ENCODE results near the gene PIN4. TPM values are rescaled to one million over a fixed set of nuclear protein-coding genes. Genes with fewer than 3 reads are reported as not detected.
"Not testable (repeated sequence)": the region's sequence is repeated elsewhere in the genome, so short reads cannot be mapped to it uniquely, and the experiment has no call there.

PIN4 gene
- total RNA-seq, 1 donor from 2014 or later: 14.0 TPM

GRCh38 chrX:72203421-72203820 lies 21.9 kb downstream of the PIN4 start:
- no peak overlapping the region for H3K27ac Mint-ChIP-seq (ENCODE audit: unreplicated experiment)
- H3K9me3 Mint-ChIP-seq: no peaks in the 10 kb centered on the region
- peaks cover 17% of the 10 kb centered on the region for H3K36me3 Mint-ChIP-seq (ENCODE audit: low read depth)
- no peak overlapping the region for H3K4me3 Mint-ChIP-seq
- no peak for DNase-seq (ENCODE audit: low read depth, low spot score)
- no peaks in the 10 kb centered on the region for H3K27me3 Mint-ChIP-seq (ENCODE audit: low read depth)
- H3K4me1 Mint-ChIP-seq: peaks cover 8% of the 10 kb centered on the region
- no peak for TF ChIP-seq CTCF (conservative IDR thresholded peaks at IDR 0.05)

- H3K27me3 Mint-ChIP-seq (ENCODE audit: low read depth): no peaks in the 10 kb centered on the region
- H3K27ac Mint-ChIP-seq (ENCODE audit: unreplicated experiment): no peak overlapping the region
- TF ChIP-seq CTCF (conservative IDR thresholded peaks at IDR 0.05): no peak
- no peak for DNase-seq (ENCODE audit: low read depth, low spot score)
- H3K36me3 Mint-ChIP-seq (ENCODE audit: low read depth): peaks cover 28% of the 10 kb centered on the region
- peaks cover 9% of the 10 kb centered on the region for H3K9me3 Mint-ChIP-seq
- H3K4me1 Mint-ChIP-seq: peaks cover 8% of the 10 kb centered on the region
- no peak overlapping the region for H3K4me3 Mint-ChIP-seq
Observed at GRCh38 chrX:72205706-72206105, 24.1 kb downstream of the PIN4 start.

- peaks cover 32% of the 10 kb centered on the region for H3K36me3 Mint-ChIP-seq (ENCODE audit: low read depth)
- no peak overlapping the region for H3K27ac Mint-ChIP-seq (ENCODE audit: unreplicated experiment)
- no peak for TF ChIP-seq CTCF (conservative IDR thresholded peaks at IDR 0.05)
- H3K4me3 Mint-ChIP-seq: no peak overlapping the region
- peaks cover 9% of the 10 kb centered on the region for H3K9me3 Mint-ChIP-seq
- no peaks in the 10 kb centered on the region for H3K27me3 Mint-ChIP-seq (ENCODE audit: low read depth)
- H3K4me1 Mint-ChIP-seq: no peaks in the 10 kb centered on the region
- DNase-seq (ENCODE audit: low read depth, low spot score): no peak
Observed at GRCh38 chrX:72207366-72207765, 25.8 kb downstream of the PIN4 start.

- Mint-ChIP-seq H3K36me3 (ENCODE audit: low read depth) (peaks cover 34% of the 10 kb centered on the region), H3K4me1 (no peaks in the 10 kb centered on the region), H3K27me3 (ENCODE audit: low read depth) (no peaks in the 10 kb centered on the region), H3K9me3 (peaks cover 9% of the 10 kb centered on the region), H3K27ac (ENCODE audit: unreplicated experiment) (no peak overlapping the region), H3K4me3 (no peak overlapping the region)
- no peak for TF ChIP-seq CTCF (conservative IDR thresholded peaks at IDR 0.05)
- no peak for DNase-seq (ENCODE audit: low read depth, low spot score)
Observed at GRCh38 chrX:72208126-72208800, 26.7 kb downstream of the PIN4 start.

- Mint-ChIP-seq H3K36me3 (ENCODE audit: low read depth) (peaks cover 27% of the 10 kb centered on the region), H3K4me3 (no peak overlapping the region), H3K4me1 (no peaks in the 10 kb centered on the region), H3K27me3 (ENCODE audit: low read depth) (no peaks in the 10 kb centered on the region), H3K27ac (ENCODE audit: unreplicated experiment) (no peak overlapping the region), H3K9me3 (peaks cover 10% of the 10 kb centered on the region)
- DNase-seq (ENCODE audit: low read depth, low spot score): no peak
- no peak for TF ChIP-seq CTCF (conservative IDR thresholded peaks at IDR 0.05)
Observed at GRCh38 chrX:72216973-72217372, 35.4 kb downstream of the PIN4 start.

GRCh38 chrX:72220375-72220774 lies 38.8 kb downstream of the PIN4 start:
- not testable (repeated sequence) for DNase-seq (ENCODE audit: low read depth, low spot score); H3K4me3 Mint-ChIP-seq; H3K27ac Mint-ChIP-seq (ENCODE audit: unreplicated experiment); H3K27me3 Mint-ChIP-seq (ENCODE audit: low read depth); H3K4me1 Mint-ChIP-seq
- Mint-ChIP-seq H3K9me3 (peaks cover 17% of the 10 kb centered on the region), H3K36me3 (ENCODE audit: low read depth) (peaks cover 30% of the 10 kb centered on the region)

All from neural crest cell (in vitro differentiated cells).